HepG2 (cell line): ENCODE data around the gene COX4I2. TPM values are rescaled to one million over a fixed set of nuclear protein-coding genes. Genes with fewer than 3 reads are reported as not detected.
A peak's percentile ranks its signal among the peaks of the same experiment; 100 is the strongest.

Experiments
- ARID2 ChIP-seq: sonication (generic); formaldehyde crosslinking; IDR thresholded peaks from 2 replicates; pipeline ENCODE4 v1.8.1; 2022; ENCODE audit warnings: mild to moderate bottlenecking, missing genetic modification reagents, borderline replicate concordance
- DPF2 ChIP-seq: sonication (generic); formaldehyde crosslinking; IDR thresholded peaks from 2 replicates; pipeline ENCODE4 v1.4.0; 2020; ENCODE audit warnings: mild to moderate bottlenecking, low read depth, missing genetic modification reagents, borderline replicate concordance
- EED ChIP-seq: sonication (generic); formaldehyde crosslinking; IDR thresholded peaks from 2 replicates; pipeline ENCODE4 v1.5.0; 2020; ENCODE audit warnings: mild to moderate bottlenecking, missing genetic modification reagents
- FOXP1 ChIP-seq, 2 experiments: fragments of 450-650 bp in 1 of 2; IDR thresholded peaks; 2 replicates each; pipeline ENCODE4 v1.6.1; 2017 to 2018; ENCODE audit warnings: antibody characterized with exemption in 1 of 2
- MBNL3 ChIP-seq: fragments of 250-450 bp; sonication (Bioruptor Pico); conservative IDR thresholded peaks from 2 replicates; pipeline ENCODE4 v1.8.0; 2022; ENCODE audit warnings: mild to moderate bottlenecking, inconsistent platforms
- MNT ChIP-seq: fragments of 450-650 bp; IDR thresholded peaks from 2 replicates; pipeline ENCODE4 v1.6.1; 2016
- NBN ChIP-seq: fragments of 450-650 bp; conservative IDR thresholded peaks from 2 replicates; pipeline ENCODE4 v1.6.1; 2017
- NFATC3 ChIP-seq: sonication (generic); formaldehyde crosslinking; IDR thresholded peaks from 2 replicates; pipeline ENCODE4 v1.5.1; 2020; ENCODE audit warnings: mild to moderate bottlenecking, missing genetic modification reagents
- PATZ1 ChIP-seq: sonication (generic); formaldehyde crosslinking; IDR thresholded peaks from 2 replicates; pipeline ENCODE4 v1.4.0; 2020; ENCODE audit warnings: missing genetic modification reagents
- SAFB2 ChIP-seq: sonication (generic); formaldehyde crosslinking; IDR thresholded peaks from 2 replicates; pipeline ENCODE4 v1.5.1; 2020; ENCODE audit warnings: missing genetic modification reagents, low read depth, mild to moderate bottlenecking, borderline replicate concordance
- SIN3A ChIP-seq: IDR thresholded peaks from 2 replicates; pipeline ENCODE4 v1.6.1; 2011; ENCODE audit warnings: low read depth, mild to moderate bottlenecking, control low read depth, low read length, borderline replicate concordance
- YEATS4 ChIP-seq: sonication (generic); formaldehyde crosslinking; IDR thresholded peaks from 2 replicates; pipeline ENCODE4 v1.4.0; 2020; ENCODE audit warnings: missing genetic modification reagents, borderline replicate concordance
- ZBTB43 ChIP-seq: sonication (generic); formaldehyde crosslinking; conservative IDR thresholded peaks from 2 replicates; pipeline ENCODE4 v1.4.0; 2020; ENCODE audit warnings: missing genetic modification reagents
- ZFYVE20 ChIP-seq: sonication (generic); formaldehyde crosslinking; IDR thresholded peaks from 2 replicates; pipeline ENCODE4 v1.8.0; 2023; ENCODE audit warnings: low read depth, mild to moderate bottlenecking, moderate library complexity, missing genetic modification reagents, borderline replicate concordance
- ZNF235 ChIP-seq: sonication (generic); formaldehyde crosslinking; IDR thresholded peaks from 2 replicates; pipeline ENCODE4 v1.8.1; 2023; ENCODE audit warnings: mild to moderate bottlenecking, missing genetic modification reagents, borderline replicate concordance
- ZNF567 ChIP-seq: sonication (generic); formaldehyde crosslinking; IDR thresholded peaks from 2 replicates; pipeline ENCODE4 v1.8.1; 2023; ENCODE audit warnings: mild to moderate bottlenecking, missing genetic modification reagents, borderline replicate concordance
- ZNF572 ChIP-seq: sonication (generic); formaldehyde crosslinking; IDR thresholded peaks from 2 replicates; pipeline ENCODE4 v1.5.1; 2020; ENCODE audit warnings: mild to moderate bottlenecking, missing genetic modification reagents
- ZNF614 ChIP-seq: IDR thresholded peaks from 2 replicates; pipeline ENCODE4 v1.6.1; 2018; ENCODE audit warnings: missing biosample characterization, missing genetic modification reagents, inconsistent platforms, borderline replicate concordance
- ZSCAN25 ChIP-seq: sonication (generic); formaldehyde crosslinking; IDR thresholded peaks from 2 replicates; pipeline ENCODE4 v1.8.0; 2022; ENCODE audit warnings: mild to moderate bottlenecking, missing genetic modification reagents
- polyA plus RNA-seq, 8 experiments: library from polyadenylated mRNA; depleted of rRNA in 3 of 8; stranded (reverse) in 7 of 8; unstranded in 1 of 8; fragments of >200 nt; fragmentation: Illumina TruSeq in 4 of 8; extraction: Trizol in 4 of 8; gene quantifications; 2 replicates each; pipeline versions ENCODE4 v1.2.1 to v1.2.3, GENCODE V29; 2011 to 2016; ENCODE audit warnings: low read depth in 4 of 8, missing spikeins in 1 of 8, mixed read lengths in 1 of 8; ENCODE audit not compliant: insufficient read depth in 1 of 8
- total RNA-seq, 5 experiments: library from RNA; depleted of rRNA; stranded (reverse); fragments of >200 nt; fragmentation: Illumina TruSeq; extraction: Trizol; gene quantifications; 2 replicates each; pipeline ENCODE4 v1.2.3, GENCODE V29; 2016; ENCODE audit warnings: low read depth in 1 of 5
- TF ChIP-seq, protein P1 (sequence below): sonication (generic); formaldehyde crosslinking; IDR thresholded peaks from 2 replicates; pipeline ENCODE4 v1.5.0; 2020; ENCODE audit warnings: mild to moderate bottlenecking, missing genetic modification reagents
- TF ChIP-seq, protein P2 (sequence below): sonication (generic); formaldehyde crosslinking; IDR thresholded peaks from 2 replicates; pipeline ENCODE4 v1.4.0; 2020; ENCODE audit warnings: missing genetic modification reagents

The COX4I2 gene
- total and polyA plus RNA-seq, 2 of the 13 experiments (the other 11 are each of a cell fraction or from before 2014, with no cell fraction given): 1.1 TPM; not detected in 1

DNA sequence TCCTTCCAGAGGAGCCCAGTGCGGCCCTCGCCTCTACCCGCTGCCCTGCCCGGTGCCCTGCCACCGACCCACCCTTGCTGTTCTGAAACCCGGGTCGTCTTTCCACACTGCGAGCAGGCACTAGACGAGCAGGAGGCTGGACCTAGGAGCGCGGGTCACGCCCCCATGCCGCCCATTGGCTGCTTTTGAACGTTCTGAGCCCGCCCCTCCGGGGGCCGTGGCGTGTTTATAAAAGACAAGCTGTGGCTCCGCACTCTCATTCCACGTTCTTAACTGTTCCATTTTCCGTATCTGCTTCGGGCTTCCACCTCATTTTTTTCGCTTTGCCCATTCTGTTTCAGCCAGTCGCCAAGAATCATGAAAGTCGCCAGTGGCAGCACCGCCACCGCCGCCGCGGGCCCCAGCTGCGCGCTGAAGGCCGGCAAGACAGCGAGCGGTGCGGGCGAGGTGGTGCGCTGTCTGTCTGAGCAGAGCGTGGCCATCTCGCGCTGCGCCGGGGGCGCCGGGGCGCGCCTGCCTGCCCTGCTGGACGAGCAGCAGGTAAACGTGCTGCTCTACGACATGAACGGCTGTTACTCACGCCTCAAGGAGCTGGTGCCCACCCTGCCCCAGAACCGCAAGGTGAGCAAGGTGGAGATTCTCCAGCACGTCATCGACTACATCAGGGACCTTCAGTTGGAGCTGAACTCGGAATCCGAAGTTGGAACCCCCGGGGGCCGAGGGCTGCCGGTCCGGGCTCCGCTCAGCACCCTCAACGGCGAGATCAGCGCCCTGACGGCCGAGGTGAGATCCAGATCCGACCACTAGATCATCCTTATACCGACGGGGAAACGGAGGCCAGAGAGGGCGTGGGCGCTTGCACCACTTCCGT lies 32.4 kb upstream of the COX4I2 start, which contains the start of gene ID1 (continued):
- TF ChIP-seq YEATS4 (CRISPR knock-in tag) (peak; percentile 92), FOXP1 (IDR thresholded peaks at IDR 0.05) (0 out of 2 replicates have a peak, but pooled peaks have one; percentile 14), FOXP1 (CRISPR knock-in tag; IDR thresholded peaks at IDR 0.05) (peak; percentile 6; the same call in 1 of the 2 replicates), ZNF614 (peak; percentile 97; the same call in 1 of the 2 replicates), NFATC3 (CRISPR knock-in tag) (peak; percentile 20), PATZ1 (CRISPR knock-in tag) (peak; percentile 68; the same call in 1 of the 2 replicates), ARID2 (CRISPR knock-in tag) (peak; percentile 95; the same call in 1 of the 2 replicates), SIN3A (peak; percentile 98), EED (CRISPR knock-in tag) (peak; percentile 82; the same call in 1 of the 2 replicates), NBN (no peak), MNT (peak; percentile 76), ZNF572 (peak; percentile 93), DPF2 (CRISPR knock-in tag) (no peak; the same call in 1 of the 2 replicates), MBNL3 (CRISPR knock-in tag) (no peak), ZBTB43 (peak; percentile 93), SAFB2 (CRISPR knock-in tag) (peak; percentile 86; the same call in 1 of the 2 replicates), ZSCAN25 (CRISPR knock-in tag) (peak; percentile 2; the same call in 1 of the 2 replicates), ZFYVE20 (CRISPR knock-in tag) (peak; percentile 84), ZNF235 (CRISPR knock-in tag) (peak; percentile 66; the same call in 1 of the 2 replicates), ZNF567 (peak; percentile 98)
- TF ChIP-seq, protein P1, sequence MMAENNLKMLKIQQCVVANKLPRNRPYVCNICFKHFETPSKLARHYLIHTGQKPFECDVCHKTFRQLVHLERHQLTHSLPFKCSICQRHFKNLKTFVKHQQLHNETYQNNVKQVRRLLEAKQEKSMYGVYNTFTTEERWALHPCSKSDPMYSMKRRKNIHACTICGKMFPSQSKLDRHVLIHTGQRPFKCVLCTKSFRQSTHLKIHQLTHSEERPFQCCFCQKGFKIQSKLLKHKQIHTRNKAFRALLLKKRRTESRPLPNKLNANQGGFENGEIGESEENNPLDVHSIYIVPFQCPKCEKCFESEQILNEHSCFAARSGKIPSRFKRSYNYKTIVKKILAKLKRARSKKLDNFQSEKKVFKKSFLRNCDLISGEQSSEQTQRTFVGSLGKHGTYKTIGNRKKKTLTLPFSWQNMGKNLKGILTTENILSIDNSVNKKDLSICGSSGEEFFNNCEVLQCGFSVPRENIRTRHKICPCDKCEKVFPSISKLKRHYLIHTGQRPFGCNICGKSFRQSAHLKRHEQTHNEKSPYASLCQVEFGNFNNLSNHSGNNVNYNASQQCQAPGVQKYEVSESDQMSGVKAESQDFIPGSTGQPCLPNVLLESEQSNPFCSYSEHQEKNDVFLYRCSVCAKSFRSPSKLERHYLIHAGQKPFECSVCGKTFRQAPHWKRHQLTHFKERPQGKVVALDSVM (CRISPR knock-in tag): peak; percentile 79
- TF ChIP-seq, protein P2, sequence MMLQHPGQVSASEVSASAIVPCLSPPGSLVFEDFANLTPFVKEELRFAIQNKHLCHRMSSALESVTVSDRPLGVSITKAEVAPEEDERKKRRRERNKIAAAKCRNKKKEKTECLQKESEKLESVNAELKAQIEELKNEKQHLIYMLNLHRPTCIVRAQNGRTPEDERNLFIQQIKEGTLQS (CRISPR knock-in tag): peak; percentile 38; the same call in 1 of the 2 replicates
